GM12878 (cell line): ENCODE measurements around the gene ZNF10. TPM values are rescaled to one million over a fixed set of nuclear protein-coding genes. Genes with fewer than 3 reads are reported as not detected.

Experiments used
- ATAC-seq: fragments of 200-7000 bp; cut with Tn5 transposase; 3 replicates; pipeline ENCODE4 v1.9.1; 2020; ENCODE audit warnings: mild to moderate bottlenecking, moderate library complexity
- BruUV-seq: library from RNA; stranded (reverse); fragments of 400-500 nt; replicated peaks from 2 replicates; lab custom pipeline; 2021; lab: Mats Ljungman, UMichigan
- CTCF ChIA-PET: fragments of 300-600 bp; sonication (Branson Sonifier 250); formaldehyde crosslinking; extraction: SDS; loops from one replicate; lab custom pipeline; 2021; ENCODE audit warnings: inconsistent platforms; lab: Yijun Ruan, JAX
- POLR2A ChIA-PET: fragments of 350-600 bp; formaldehyde crosslinking; extraction: SDS; loops from one replicate; lab custom pipeline; 2021; ENCODE audit warnings: inconsistent platforms; lab: Charles Lee
- RAD21 ChIA-PET: fragments of 300-600 bp; sonication (Branson Sonifier 250); formaldehyde crosslinking; loops from one replicate; lab custom pipeline; 2023; ENCODE audit warnings: antibody characterized with exemption; ENCODE audit not compliant: unreplicated experiment; lab: Charles Lee
- SMC1A ChIA-PET: fragments of 300-600 bp; sonication (Branson Sonifier 250); formaldehyde crosslinking; loops from one replicate; lab custom pipeline; 2023; ENCODE audit not compliant: unreplicated experiment, uncharacterized antibody; lab: Charles Lee
- DNase-seq: peaks from one replicate; pipeline ENCODE4 v3.0.0-alpha.2; 2011; ENCODE audit warnings: low read depth, low spot score
- FAIRE-seq: peaks from 3 replicates; lab custom pipeline; 2011; peaks lifted over from hg19 to GRCh38; lab: Jason Lieb, UNC
- H2AFZ ChIP-seq: 2 replicates; pipeline ENCODE4 v1.6.0; 2011; ENCODE audit warnings: low read depth, low read length, control low read depth; ENCODE audit not compliant: control insufficient read depth
- H3K27ac ChIP-seq: 2 replicates; pipeline ENCODE4 v1.5.1; 2011; ENCODE audit warnings: control low read depth; ENCODE audit not compliant: control insufficient read depth, insufficient read depth
- H3K27me3 ChIP-seq, 2 experiments: replicated peaks in 1 of 2; 2 replicates each; pipeline versions ENCODE4 v1.6.0 to v1.6.1; 2011; ENCODE audit warnings: low read length in 1 of 2; ENCODE audit not compliant: control insufficient read depth in 2 of 2, insufficient read depth in 2 of 2
- H3K36me3 ChIP-seq, 2 experiments: 2 replicates each; pipeline ENCODE4 v1.5.1; 2011; ENCODE audit warnings: low read length in 1 of 2; ENCODE audit not compliant: control insufficient read depth in 2 of 2, insufficient read depth in 2 of 2
- H3K4me1 ChIP-seq: 2 replicates; pipeline ENCODE4 v1.6.1; 2011; ENCODE audit warnings: mild to moderate bottlenecking, low read length, moderate library complexity, mixed read lengths; ENCODE audit not compliant: control insufficient read depth, insufficient read depth
- H3K4me2 ChIP-seq: 2 replicates; pipeline ENCODE4 v1.6.0; 2011; ENCODE audit warnings: control low read depth; ENCODE audit not compliant: control insufficient read depth, insufficient read depth
- H3K4me3 ChIP-seq: fragments of 200-600 bp; sonication (generic); 2 replicates; pipeline ENCODE4 v1.5.1; 2016
- H3K79me2 ChIP-seq: 2 replicates; pipeline ENCODE4 v1.6.0; 2011; ENCODE audit warnings: low read length; ENCODE audit not compliant: control insufficient read depth, insufficient read depth
- H3K9ac ChIP-seq: 2 replicates; pipeline ENCODE4 v1.8.0; 2011; ENCODE audit warnings: low read length, control low read depth, mixed read lengths; ENCODE audit not compliant: control insufficient read depth, insufficient read depth
- H3K9me3 ChIP-seq: replicated peaks from 3 replicates; pipeline ENCODE4 v1.5.1; 2011; ENCODE audit warnings: mild to moderate bottlenecking, low read length; ENCODE audit not compliant: control insufficient read depth, insufficient read depth
- H4K20me1 ChIP-seq: 2 replicates; pipeline ENCODE4 v1.6.0; 2011; ENCODE audit not compliant: control insufficient read depth, insufficient read depth
- ASH2L ChIP-seq: fragments of 300-600, 200-600 bp; sonication (generic); IDR thresholded peaks from 2 replicates; pipeline ENCODE4 v1.6.1; 2017; ENCODE audit warnings: low read depth, mild to moderate bottlenecking, borderline replicate concordance
- KLF5 ChIP-seq: fragments of 450-650 bp; IDR thresholded peaks from 2 replicates; pipeline ENCODE4 v1.6.1; 2014; ENCODE audit warnings: mild to moderate bottlenecking; ENCODE audit not compliant: partially characterized antibody
- MEF2A ChIP-seq: IDR thresholded peaks from 2 replicates; pipeline ENCODE4 v1.6.1; 2011; ENCODE audit warnings: low read depth, mild to moderate bottlenecking, low read length, moderate library complexity; ENCODE audit not compliant: insufficient read depth
- NFYA ChIP-seq: IDR thresholded peaks from 2 replicates; pipeline ENCODE4 v1.6.1; 2011; ENCODE audit warnings: low read depth, mild to moderate bottlenecking, low read length, improper control_type of control experiment, borderline replicate concordance
- RAD51 ChIP-seq: fragments of 450-650 bp; IDR thresholded peaks from 2 replicates; pipeline ENCODE4 v1.6.1; 2016; ENCODE audit warnings: moderate library complexity, mild to moderate bottlenecking, inconsistent platforms
- REST ChIP-seq: IDR thresholded peaks from 2 replicates; pipeline ENCODE4 v1.6.1; 2012; ENCODE audit warnings: mild to moderate bottlenecking, low read depth, low read length
- ZNF274 ChIP-seq: IDR thresholded peaks from one replicate; pipeline ENCODE4 v1.8.0; 2011; ENCODE audit not compliant: insufficient read length, insufficient read depth
- ZNF687 ChIP-seq: fragments of 450-650 bp; IDR thresholded peaks from 2 replicates; pipeline ENCODE4 v1.6.1; 2017; ENCODE audit warnings: mild to moderate bottlenecking, moderate library complexity
- WGBS: methylation state at CpG from one replicate; pipeline ENCODE4 v1.1.6; 2016; ENCODE audit warnings: low lambda C conversion rate; ENCODE audit not compliant: insufficient replicate concordance, insufficient coverage; ENCODE audit errors: missing lambda C conversion rate; 5-methylcytosine and 5-hydroxymethylcytosine counted together
- in situ Hi-C: fragments of 300-500 bp; cut with MboI; formaldehyde crosslinking; loops from 9 replicates; pipeline ENCODE4 v1.14.3; 2018; ENCODE audit warnings: mixed read lengths
- intact Hi-C: fragments of 100-400 bp; cut with micrococcal nuclease; formaldehyde crosslinking; loops from one replicate; pipeline ENCODE4 v1.14.2; 2022; ENCODE audit not compliant: unreplicated experiment
- polyA plus RNA-seq, 11 experiments: library from polyadenylated mRNA; depleted of rRNA in 4 of 11; unstranded in 6 of 11; stranded (reverse) in 5 of 11; fragments of >200 nt; fragmentation: Nextera tagmentation in 4 of 11; fragmentation: Illumina TruSeq in 1 of 11; extraction: Ambion mirVana in 4 of 11; extraction: Trizol in 1 of 11; gene quantifications; 1 replicate in 1 of 11; 2 replicates in 10 of 11; pipeline versions ENCODE4 v1.2.1 to v1.2.3, GENCODE V29; 2011 to 2016; ENCODE audit warnings: inconsistent platforms in 2 of 11, missing spikeins in 2 of 11, low read depth in 1 of 11
- total RNA-seq, 4 experiments: library from RNA; depleted of rRNA in 3 of 4; stranded (reverse); fragments of >200 nt in 3 of 4; fragmentation: Illumina TruSeq in 1 of 4; extraction: Trizol in 1 of 4; gene quantifications; 2 replicates each; pipeline versions ENCODE4 v1.2.1 to v1.2.3, GENCODE V29; 2013 to 2021

Gene ZNF10
- total and polyA plus RNA-seq, 10 of the 15 experiments (the other 5 are each of a cell fraction or from before 2014, with no cell fraction given), result 1.7 to 4.2 (median 2.9) TPM

GRCh38 chr12:133120385-133121191, 9.8 kb upstream of the ZNF10 start:
- BruUV-seq, result no TSS peak
- Histone ChIP-seq H3K9me3 (peaks cover 32% of the 10 kb centered on the region), H3K9ac (no peak overlapping the region), H3K4me3 (no peak overlapping the region), H3K27ac (no peak overlapping the region), H2AFZ (no peak overlapping the region), H3K4me1 (no peaks in the 10 kb centered on the region), H3K4me2 (no peak overlapping the region), H3K27me3 (no peaks in the 10 kb centered on the region), H3K79me2 (no peaks in the 10 kb centered on the region), H3K36me3 (no peaks in the 10 kb centered on the region), H4K20me1 (no peaks in the 10 kb centered on the region)
- FAIRE-seq, result no peak
- RAD21 ChIA-PET, result no interaction called here
- peak; percentile 89 for TF ChIP-seq ZNF274
- TF ChIP-seq RAD51, result no peak
- TF ChIP-seq KLF5, result no peak
- POLR2A ChIA-PET, result no interaction called here
- in situ Hi-C loops, result no loop called here
- intact Hi-C loops, result no loop called here
- no peak for DNase-seq
- CTCF ChIA-PET, result no interaction called here
- 49% methylated on average over 3 of the region's 3 CpGs for WGBS
- no peak for ATAC-seq
- SMC1A ChIA-PET, result interaction anchor here (0.7 kb wide), 1 partner anchor 8 kb away, joined by 3 read pairs; no protein-coding TSS in a partner anchor

- ATAC-seq (no peak), DNase-seq (no peak), FAIRE-seq (no peak)
- in situ Hi-C loops, result no loop called here
- Histone ChIP-seq H3K9me3 (peaks cover 32% of the 10 kb centered on the region), H3K79me2 (no peaks in the 10 kb centered on the region), H2AFZ (no peak overlapping the region), H3K9ac (no peak overlapping the region), H4K20me1 (no peaks in the 10 kb centered on the region), H3K4me2 (no peak overlapping the region), H3K36me3 (no peaks in the 10 kb centered on the region), H3K4me3 (no peak overlapping the region), H3K4me1 (no peaks in the 10 kb centered on the region), H3K27me3 (no peaks in the 10 kb centered on the region), H3K27ac (no peak overlapping the region)
- 98% methylated on average over 2 of the region's 2 CpGs for WGBS
- SMC1A ChIA-PET, result interaction anchor here (1.0 kb wide), 1 partner anchor 21 kb away, joined by 3 read pairs; no protein-coding TSS in a partner anchor
- RAD21 ChIA-PET, result no interaction called here
- POLR2A ChIA-PET, result no interaction called here
- intact Hi-C loops, result no loop called here
- BruUV-seq, result no TSS peak
- CTCF ChIA-PET, result no interaction called here
- TF ChIP-seq REST (no peak), ASH2L (no peak), ZNF274 (no peak), MEF2A (no peak), ZNF687 (no peak), NFYA (no peak)
These were observed 5.8 kb upstream of the ZNF10 start for GRCh38 chr12:133124674-133125073.
